B cell (primary cell): ENCODE data around the gene FAM120C. TPM values are rescaled to one million over a fixed set of nuclear protein-coding genes. Genes with fewer than 3 reads are reported as not detected.

Experiments
- ATAC-seq: fragments of 200-7000 bp; cut with Tn5 transposase; one replicate; pipeline ENCODE4 v1.10.0; 2021; ENCODE audit warnings: low read depth, mild to moderate bottlenecking, moderate number of reproducible peaks, moderate library complexity
- CTCF ChIA-PET: fragments of 350-600 bp; sonication (Branson Sonifier 250); formaldehyde crosslinking; loops from one replicate; lab custom pipeline; 2021; ENCODE audit warnings: antibody characterized with exemption, inconsistent platforms; lab: Charles Lee
- POLR2A ChIA-PET: fragments of 350-600 bp; sonication (Branson Sonifier 250); formaldehyde crosslinking; loops from one replicate; lab custom pipeline; 2021; ENCODE audit warnings: antibody characterized with exemption; lab: Charles Lee
- DNase-seq: peaks from one replicate; pipeline ENCODE4 v3.0.0; 2013
- H2AFZ ChIP-seq: 2 replicates; pipeline ENCODE4 v1.6.1; 2012; ENCODE audit warnings: mild to moderate bottlenecking, low read depth, low read length; ENCODE audit not compliant: insufficient read depth, poor library complexity, severe bottlenecking
- H3K27ac ChIP-seq, 2 donors: 1 replicate in 1 of 2; 2 replicates in 1 of 2; pipeline ENCODE4 v1.5.1; 2012 to 2013; ENCODE audit warnings: low read length in 2 of 2, mild to moderate bottlenecking in 2 of 2, moderate library complexity in 1 of 2
- H3K27me3 ChIP-seq, 4 experiments: fragments of 200-600 bp in 1 of 4; sonication (generic) in 1 of 4; replicated peaks in 1 of 4; 1 replicate in 2 of 4; 2 replicates in 2 of 4; pipeline versions ENCODE4 v1.6.1 to v1.7.0; 2013 to 2016; ENCODE audit warnings: low read length in 3 of 4, mild to moderate bottlenecking in 2 of 4, mixed read lengths in 1 of 4, moderate library complexity in 1 of 4; ENCODE audit not compliant: insufficient read depth in 4 of 4, control insufficient read depth in 3 of 4; ENCODE audit errors: control extremely low read depth in 1 of 4
- H3K36me3 ChIP-seq, 2 experiments: replicated peaks in 1 of 2; 1 replicate in 1 of 2; 2 replicates in 1 of 2; pipeline versions ENCODE4 v1.6.1 to v1.7.1; 2013; ENCODE audit warnings: low read length in 1 of 2; ENCODE audit not compliant: insufficient read depth in 2 of 2, control insufficient read depth in 1 of 2; ENCODE audit errors: control extremely low read depth in 1 of 2, extremely low read depth in 1 of 2
- H3K4me1 ChIP-seq, 2 donors: fragments of 200-600 bp in 1 of 2; sonication (generic) in 1 of 2; 1 replicate in 1 of 2; 2 replicates in 1 of 2; pipeline versions ENCODE4 v1.5.1 to v1.6.1; 2013 to 2017; ENCODE audit warnings: low read length in 2 of 2; ENCODE audit not compliant: control insufficient read depth in 2 of 2, insufficient read depth in 2 of 2
- H3K4me2 ChIP-seq: replicated peaks from 2 replicates; pipeline ENCODE3; 2012; ENCODE audit warnings: mild to moderate bottlenecking, low read depth, low read length; ENCODE audit not compliant: poor library complexity, severe bottlenecking
- H3K4me3 ChIP-seq, 5 experiments: fragments of 200-600 bp in 1 of 5; sonication (generic) in 1 of 5; 1 replicate in 3 of 5; 2 replicates in 2 of 5; pipeline versions ENCODE4 v1.5.1 to v1.7.0; 2011 to 2016; ENCODE audit warnings: low read length in 4 of 5, mild to moderate bottlenecking in 4 of 5, low read depth in 2 of 5, control low read depth in 1 of 5, moderate library complexity in 1 of 5; ENCODE audit not compliant: insufficient read depth in 1 of 5; ENCODE audit errors: control extremely low read depth in 1 of 5, extremely low read depth in 1 of 5
- H3K79me2 ChIP-seq: fragments of 200-600 bp; sonication (generic); one replicate; pipeline ENCODE4 v1.6.0; 2016; ENCODE audit warnings: low read length; ENCODE audit not compliant: control insufficient read depth, insufficient read depth
- H3K9ac ChIP-seq: fragments of 200-600 bp; sonication (generic); 2 replicates; pipeline ENCODE4 v1.6.1; 2017; ENCODE audit warnings: mild to moderate bottlenecking, low read length, moderate library complexity
- H3K9me3 ChIP-seq, 3 donors: one replicate each; pipeline versions ENCODE4 v1.6.1 to v1.7.1; 2013; ENCODE audit warnings: low read length in 2 of 3; ENCODE audit not compliant: control insufficient read depth in 2 of 3, insufficient read depth in 1 of 3; ENCODE audit errors: control extremely low read depth in 1 of 3
- H4K20me1 ChIP-seq: 2 replicates; pipeline ENCODE4 v1.6.0; 2012; ENCODE audit warnings: mild to moderate bottlenecking, low read length; ENCODE audit not compliant: insufficient read depth, control insufficient read depth, poor library complexity, severe bottlenecking
- H3K27ac Mint-ChIP-seq: one replicate; pipeline ENCODE4 v1.8.0; 2021; ENCODE audit warnings: mixed read lengths
- H3K27me3 Mint-ChIP-seq: one replicate; pipeline ENCODE4 v1.8.0; 2021; ENCODE audit warnings: mixed read lengths
- H3K4me1 Mint-ChIP-seq: one replicate; pipeline ENCODE4 v1.8.0; 2021; ENCODE audit warnings: mixed read lengths
- H3K4me3 Mint-ChIP-seq: one replicate; pipeline ENCODE4 v1.8.0; 2021; ENCODE audit warnings: mixed read lengths
- H3K9me3 Mint-ChIP-seq: one replicate; pipeline ENCODE4 v1.8.0; 2022; ENCODE audit warnings: mixed read lengths; ENCODE audit not compliant: insufficient read depth
- CTCF ChIP-seq: fragments of 200-600 bp; IDR thresholded peaks from one replicate; pipeline ENCODE4 v1.8.0; 2022; ENCODE audit warnings: antibody characterized with exemption, mild to moderate bottlenecking
- EZH2 ChIP-seq: IDR thresholded peaks from 2 replicates; pipeline ENCODE4 v1.6.1; 2012; ENCODE audit warnings: borderline replicate concordance, low read depth, mild to moderate bottlenecking, moderate library complexity, low read length; ENCODE audit not compliant: insufficient read depth, poor library complexity, severe bottlenecking
- WGBS: methylation state at CpG from one replicate; pipeline ENCODE4 v1.1.5; 2013; ENCODE audit warnings: missing lambda C conversion rate; ENCODE audit not compliant: insufficient coverage; 5-methylcytosine and 5-hydroxymethylcytosine counted together
- intact Hi-C: fragments of 100-400 bp; cut with micrococcal nuclease; formaldehyde crosslinking; loops from one replicate; pipeline ENCODE4 v1.10.0; 2022
- polyA plus RNA-seq: library from polyadenylated mRNA; depleted of rRNA; stranded (reverse); fragments of >200 nt; gene quantifications from 2 replicates; pipeline ENCODE4 v1.2.3, GENCODE V29; 2012
- total RNA-seq, 2 donors: library from RNA; stranded (reverse); fragments of 120-200 nt in 1 of 2; gene quantifications; 1 replicate in 1 of 2; 2 replicates in 1 of 2; pipeline versions ENCODE4 v1.2.3 to v1.2.4, GENCODE V29; 2013 to 2022

FAM120C gene
- total and polyA plus RNA-seq, 2 donors (not counting 1 experiment from before 2014, with no cell fraction given): 7.7 to 23.3 TPM

- Histone ChIP-seq H3K4me2 (peak overlapping the region; percentile 76), H3K9me3 (no peaks in the 10 kb centered on the region), H3K9ac (peak overlapping the region; percentile 91), H3K27ac (peak overlapping the region; percentile 84 to 87), H2AFZ (peak overlapping the region; percentile 79), H4K20me1 (no peaks in the 10 kb centered on the region), H3K4me3 (peak overlapping the region; percentile 68 to 86 (median 75)), H3K36me3 (peaks cover 1 to 17% of the 10 kb centered on the region in 2 experiments), H3K79me2 (no peaks in the 10 kb centered on the region), H3K4me1 (peaks cover 9 to 13% of the 10 kb centered on the region in 2 donors), H3K27me3 (no peaks in the 10 kb centered on the region)
- POLR2A ChIA-PET: interaction anchor here (1.1 to 2.9 kb wide), 10 partner anchors 139 to 1674 kb away, joined by 3 to 15 read pairs (median 6); partner anchors contain the start of genes APEX2, FAM120C, GNL3L and RRAGB
- peak overlapping the region; percentile 95 for H3K27ac Mint-ChIP-seq
- intact Hi-C loops: loop anchor here (1.0 to 10.0 kb wide), 5 partner anchors 140 to 1674 kb away; partner anchors contain the start of genes FAM120C, KANTR, RRAGB and TSR2
- H3K27me3 Mint-ChIP-seq: no peaks in the 10 kb centered on the region
- H3K4me1 Mint-ChIP-seq: peaks cover 17% of the 10 kb centered on the region
- CTCF ChIA-PET: interaction anchor here (0.7 to 2.2 kb wide), 5 partner anchors 11 to 1117 kb away, joined by 3 to 7 read pairs (median 3); partner anchors contain the start of gene TSR2
- H3K9me3 Mint-ChIP-seq: no peaks in the 10 kb centered on the region
- peak overlapping the region; percentile 97 for H3K4me3 Mint-ChIP-seq
- TF ChIP-seq EZH2 (no peak), CTCF (no peak)
- ATAC-seq (peak; percentile 4), DNase-seq (no peak)
- under 1% methylated on average over 31 of the region's 43 CpGs for WGBS
These were observed 139.4 kb downstream of the FAM120C start for GRCh38 chrX:54043541-54044125.

GRCh38 chrX:54043056-54043455, 140.0 kb downstream of the FAM120C start:
- no peaks in the 10 kb centered on the region for H3K27me3 Mint-ChIP-seq
- H3K27me3 ChIP-seq: no peaks in the 10 kb centered on the region
- TF ChIP-seq EZH2: no peak
- TF ChIP-seq CTCF: no peak
- H3K4me3 Mint-ChIP-seq: peak overlapping the region; percentile 97
- peaks cover 1 to 23% of the 10 kb centered on the region in 2 experiments for H3K36me3 ChIP-seq
- ChIA-PET CTCF (interaction anchor here (0.7 to 2.2 kb wide), 6 partner anchors 10 to 1300 kb away, joined by 3 to 7 read pairs (median 4); partner anchors contain the start of genes APEX2 and TSR2), POLR2A (interaction anchor here (1.1 to 2.9 kb wide), 4 partner anchors 140 to 1674 kb away, joined by 3 to 15 read pairs (median 7); partner anchors contain the start of genes FAM120C and RRAGB)
- peak overlapping the region; percentile 79 for H2AFZ ChIP-seq
- no peaks in the 10 kb centered on the region for H3K9me3 Mint-ChIP-seq
- H3K4me1 ChIP-seq: peaks cover 9 to 13% of the 10 kb centered on the region in 2 donors
- no peaks in the 10 kb centered on the region for H3K9me3 ChIP-seq
- H3K4me3 ChIP-seq: peak overlapping the region; percentile 68 to 86 (median 75)
- peak overlapping the region; percentile 84 to 87 for H3K27ac ChIP-seq
- intact Hi-C loops: loop anchor here (5.0 to 10.0 kb wide), 2 partner anchors 948 to 1674 kb away; partner anchors contain the start of genes KANTR and RRAGB
- WGBS: 0% methylated on average over 5 of the region's 11 CpGs
- peak overlapping the region; percentile 91 for H3K9ac ChIP-seq
- peaks cover 17% of the 10 kb centered on the region for H3K4me1 Mint-ChIP-seq
- H3K4me2 ChIP-seq: peak overlapping the region; percentile 76
- no peak for ATAC-seq
- no peaks in the 10 kb centered on the region for H4K20me1 ChIP-seq
- H3K79me2 ChIP-seq: no peaks in the 10 kb centered on the region
- no peak for DNase-seq
- H3K27ac Mint-ChIP-seq: peak overlapping the region; percentile 95
